ENCODE results near the gene ADGRB3.

DNA sequence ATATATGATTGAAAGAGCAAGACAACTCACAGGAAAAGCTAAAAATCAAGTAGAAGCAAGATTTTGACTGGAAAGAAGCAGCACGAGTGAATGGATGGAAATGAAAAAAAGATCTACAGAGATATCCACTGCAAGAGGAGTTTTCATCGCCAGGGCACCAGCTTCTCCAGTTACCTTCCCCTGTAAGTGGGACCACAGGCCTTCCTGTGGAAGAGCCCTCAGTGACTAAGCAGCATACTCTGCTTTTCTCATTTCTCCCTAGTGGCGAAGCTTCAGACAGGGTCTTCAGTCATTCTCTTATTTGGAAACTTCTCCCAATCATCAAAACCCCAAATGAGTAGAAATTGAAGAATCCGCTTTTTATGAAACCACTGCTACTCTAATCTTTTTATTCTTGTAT, 40.5 kb downstream of the ADGRB3 start:
- TF ChIP-seq EZH2 (IDR thresholded peaks at IDR 0.05; ENCODE audit: insufficient read depth, poor library complexity, severe bottlenecking) (no peak), EZH2phosphoT487 (IDR thresholded peaks at IDR 0.05; ENCODE audit: insufficient read depth, low read depth) (no peak)
